Measurements from ENCODE around the gene MPV17. TPM values are rescaled to one million over a fixed set of nuclear protein-coding genes. Genes with fewer than 3 reads are reported as not detected.
A peak's percentile ranks its signal among the peaks of the same experiment; 100 is the strongest.

The MPV17 gene
- total and polyA plus RNA-seq, 2 of the 13 experiments (the other 11 are each of a cell fraction or from before 2014, with no cell fraction given): 48.9 to 129 TPM

GRCh38 chr2:27356382-27357181 is 33.7 kb upstream of the MPV17 start, which contains the start of gene GTF3C2 (continued):
- TF ChIP-seq DRAP1 (CRISPR knock-in tag; IDR thresholded peaks at IDR 0.05) (peak; percentile 79), ZNF264 (CRISPR knock-in tag; IDR thresholded peaks at IDR 0.05) (peak; percentile 78; the same call in 1 of the 2 replicates), ZNF180 (CRISPR knock-in tag; IDR thresholded peaks at IDR 0.05; ENCODE audit: borderline replicate concordance, low read depth) (no peak), JARID2 (CRISPR knock-in tag; IDR thresholded peaks at IDR 0.05; ENCODE audit: insufficient replicate concordance) (peak; percentile 74), YEATS4 (CRISPR knock-in tag; IDR thresholded peaks at IDR 0.05; ENCODE audit: borderline replicate concordance) (peak; percentile 85), SSRP1 (CRISPR knock-in tag; IDR thresholded peaks at IDR 0.05) (peak; percentile 65), PRMT3 (CRISPR knock-in tag; IDR thresholded peaks at IDR 0.05; ENCODE audit: borderline replicate concordance, low read depth) (peak; percentile 55; the same call in 1 of the 2 replicates), ZNF136 (CRISPR knock-in tag; IDR thresholded peaks at IDR 0.05; ENCODE audit: low read depth) (no peak; the same call in 1 of the 2 replicates), GATAD1 (CRISPR knock-in tag; IDR thresholded peaks at IDR 0.05) (peak; percentile 96), NR3C1 (CRISPR knock-in tag; IDR thresholded peaks at IDR 0.05) (no peak), ZNF329 (CRISPR knock-in tag; IDR thresholded peaks at IDR 0.05; ENCODE audit: low read depth) (peak; percentile 41; the same call in 1 of the 2 replicates), ZNF691 (CRISPR knock-in tag; IDR thresholded peaks at IDR 0.05; ENCODE audit: borderline replicate concordance, low read depth) (peak; percentile 86), ATF4 (CRISPR knock-in tag; IDR thresholded peaks at IDR 0.05) (peak in 1 of 2 experiments; percentile 70; a peak in 1 of 4 replicates), POLR2G (IDR thresholded peaks at IDR 0.05; ENCODE audit: low read depth, low read length) (peak; percentile 90), ADNP (CRISPR knock-in tag; IDR thresholded peaks at IDR 0.05) (no peak), ZNF510 (CRISPR knock-in tag; IDR thresholded peaks at IDR 0.05; ENCODE audit: low read depth) (peak; percentile 82), CC2D1A (CRISPR knock-in tag; IDR thresholded peaks at IDR 0.05) (0 out of 2 replicates have a peak, but pooled peaks have one; percentile 55), ZBTB39 (CRISPR knock-in tag; IDR thresholded peaks at IDR 0.05) (no peak), XRCC5 (optimal IDR thresholded peaks at IDR 0.05; ENCODE audit: low read length) (peak; percentile 62), NFYC (CRISPR knock-in tag; IDR thresholded peaks at IDR 0.05) (peak; percentile 32), HNF4G (IDR thresholded peaks at IDR 0.05; ENCODE audit: borderline replicate concordance, low read depth, low read length) (peak; percentile 57; the same call in 1 of the 2 replicates), HNF4G (CRISPR knock-in tag; IDR thresholded peaks at IDR 0.05; ENCODE audit: borderline replicate concordance, low read depth) (peak; percentile 62), BCL3 (CRISPR knock-in tag; IDR thresholded peaks at IDR 0.05) (peak; percentile 75), PHB2 (IDR thresholded peaks at IDR 0.05; ENCODE audit: partially characterized antibody) (no peak), HOXA7 (CRISPR knock-in tag; IDR thresholded peaks at IDR 0.05) (no peak)

All from HepG2 (cell line).